HCT116 (cell line): Measurements from ENCODE around the gene GJC1. TPM values are rescaled to one million over a fixed set of nuclear protein-coding genes. Genes with fewer than 3 reads are reported as not detected.

Source experiments
- ATAC-seq: fragments of 200-7000 bp; cut with Tn5 transposase; 2 replicates; pipeline ENCODE4 v1.9.1; 2020; ENCODE audit warnings: mild to moderate bottlenecking, moderate library complexity
- BruUV-seq: library from RNA; stranded (reverse); fragments of 400-500 nt; replicated peaks from 2 replicates; lab custom pipeline; 2021; lab: Mats Ljungman, UMichigan
- CTCF ChIA-PET: fragments of 300-600 bp; sonication (Branson Sonifier 250); formaldehyde crosslinking; loops from one replicate; lab custom pipeline; 2021; ENCODE audit warnings: antibody characterized with exemption; lab: Charles Lee
- POLR2A ChIA-PET: fragments of 300-600, 350-600 bp; sonication (Branson Sonifier 250); formaldehyde crosslinking; loops from one replicate; lab custom pipeline; 2021; ENCODE audit warnings: antibody characterized with exemption; lab: Charles Lee
- RAD21 ChIA-PET, 2 experiments: fragments of 300-600 bp; sonication (Branson Sonifier 250); formaldehyde crosslinking; loops; one replicate each; lab custom pipeline; 2023; ENCODE audit warnings: low total read pairs in 2 of 2; ENCODE audit not compliant: uncharacterized antibody in 2 of 2, unreplicated experiment in 2 of 2, low non-redundant PET in 1 of 2; lab: Charles Lee
- DNase-seq: peaks from one replicate; pipeline ENCODE4 v3.0.0-alpha.2; 2010; ENCODE audit warnings: low read depth, low spot score
- H2AFZ ChIP-seq: fragments of 200-600 bp; shearing (Covaris generic), sonication (generic); 2 replicates; pipeline ENCODE4 v1.6.1; 2017; ENCODE audit warnings: low read depth, mixed run types, mixed read lengths, antibody characterized with exemption, low read length; ENCODE audit not compliant: poor library complexity, severe bottlenecking
- H3K27ac ChIP-seq: 2 replicates; pipeline ENCODE4 v1.5.1; 2012; ENCODE audit warnings: low read depth, low read length
- H3K27me3 ChIP-seq: fragments of 200-600 bp; sonication (generic); 2 replicates; pipeline ENCODE4 v1.6.1; 2016; ENCODE audit warnings: mixed run types, low read length, mixed read lengths; ENCODE audit not compliant: insufficient read depth
- H3K36me3 ChIP-seq, 2 experiments: fragments of 200-500 bp in 1 of 2; fragments of 200-600 bp in 1 of 2; sonication (Bioruptor generic) in 1 of 2; sonication (generic) in 1 of 2; 2 replicates each; pipeline versions ENCODE4 v1.5.1 to v1.6.1; 2014 to 2016; ENCODE audit warnings: low read length in 2 of 2, inconsistent platforms in 1 of 2, mixed read lengths in 1 of 2, mixed run types in 1 of 2; ENCODE audit not compliant: insufficient read depth in 2 of 2, control insufficient read depth in 1 of 2
- H3K4me1 ChIP-seq, 2 experiments: fragments of 200-600 bp in 1 of 2; sonication (generic) in 1 of 2; 2 replicates each; pipeline versions ENCODE4 v1.5.1 to v1.6.1; 2012 to 2017; ENCODE audit warnings: low read length in 2 of 2, inconsistent platforms in 1 of 2, mild to moderate bottlenecking in 1 of 2, mixed read lengths in 1 of 2, mixed run types in 1 of 2, moderate library complexity in 1 of 2; ENCODE audit not compliant: insufficient read depth in 2 of 2, control insufficient read depth in 1 of 2
- H3K4me2 ChIP-seq: fragments of 200-600 bp; sonication (generic); 2 replicates; pipeline ENCODE4 v1.6.1; 2017; ENCODE audit warnings: mixed run types, low read length, mixed read lengths
- H3K4me3 ChIP-seq, 2 experiments: fragments of 200-600 bp in 1 of 2; sonication (generic) in 1 of 2; replicated peaks in 1 of 2; 2 replicates each; pipeline ENCODE4 v1.5.1; 2011 to 2016; ENCODE audit warnings: low read length in 2 of 2, control low read depth in 1 of 2, low read depth in 1 of 2, mild to moderate bottlenecking in 1 of 2, mixed read lengths in 1 of 2, mixed run types in 1 of 2
- H3K79me2 ChIP-seq: fragments of 200-600 bp; sonication (generic); 2 replicates; pipeline ENCODE4 v1.6.1; 2017; ENCODE audit warnings: mild to moderate bottlenecking, mixed run types, low read length, moderate library complexity, mixed read lengths; ENCODE audit not compliant: insufficient read depth
- H3K9ac ChIP-seq: fragments of 200-600 bp; sonication (generic); 2 replicates; pipeline ENCODE4 v1.6.1; 2016; ENCODE audit warnings: low read length, mixed read lengths
- H3K9me2 ChIP-seq: fragments of 200-600 bp; sonication (generic), shearing (Covaris generic); 2 replicates; pipeline ENCODE4 v1.6.1; 2017; ENCODE audit warnings: mixed run types, mild to moderate bottlenecking, moderate library complexity; ENCODE audit not compliant: insufficient read depth
- H3K9me3 ChIP-seq, 2 experiments: fragments of 200-500 bp in 1 of 2; fragments of 200-600 bp in 1 of 2; sonication (Bioruptor generic) in 1 of 2; sonication (generic) in 1 of 2; 2 replicates each; pipeline ENCODE4 v1.6.1; 2014 to 2017; ENCODE audit warnings: low read length in 2 of 2, mixed read lengths in 2 of 2, inconsistent platforms in 1 of 2, low read depth in 1 of 2, mild to moderate bottlenecking in 1 of 2, mixed run types in 1 of 2, moderate library complexity in 1 of 2; ENCODE audit not compliant: control insufficient read depth in 1 of 2, insufficient read depth in 1 of 2
- H4K20me1 ChIP-seq: fragments of 200-600 bp; sonication (generic), shearing (Covaris generic); 2 replicates; pipeline ENCODE4 v1.6.1; 2017; ENCODE audit warnings: mixed run types, mild to moderate bottlenecking, moderate library complexity; ENCODE audit not compliant: insufficient read depth
- CBX3 ChIP-seq: IDR thresholded peaks from 2 replicates; pipeline ENCODE4 v1.6.1; 2012; ENCODE audit warnings: low read depth
- CEBPB ChIP-seq: IDR thresholded peaks from 2 replicates; pipeline ENCODE4 v1.6.1; 2012; ENCODE audit warnings: low read depth
- EGR1 ChIP-seq: IDR thresholded peaks from 2 replicates; pipeline ENCODE4 v1.6.1; 2012; ENCODE audit warnings: low read depth
- ELF1 ChIP-seq: IDR thresholded peaks from 2 replicates; pipeline ENCODE4 v1.6.1; 2012; ENCODE audit warnings: low read depth, borderline replicate concordance
- EZH2phosphoT487 ChIP-seq: fragments of 200-600 bp; IDR thresholded peaks from 2 replicates; pipeline ENCODE4 v1.6.1; 2018; ENCODE audit warnings: antibody characterized with exemption, borderline replicate concordance
- FOSL1 ChIP-seq: IDR thresholded peaks from 2 replicates; pipeline ENCODE4 v1.6.1; 2012; ENCODE audit warnings: low read depth
- JUND ChIP-seq: IDR thresholded peaks from 2 replicates; pipeline ENCODE4 v1.6.1; 2012
- POLR2A ChIP-seq: IDR thresholded peaks from 2 replicates; pipeline ENCODE4 v1.7.0; 2011; ENCODE audit warnings: borderline replicate concordance; ENCODE audit not compliant: insufficient read depth, insufficient read length; ENCODE audit errors: extremely low read depth
- RAD21 ChIP-seq: IDR thresholded peaks from 2 replicates; pipeline ENCODE4 v1.6.1; 2012; ENCODE audit warnings: low read depth, mild to moderate bottlenecking
- SP1 ChIP-seq: IDR thresholded peaks from 2 replicates; pipeline ENCODE4 v1.6.1; 2012; ENCODE audit warnings: low read depth
- SRF ChIP-seq: IDR thresholded peaks from 2 replicates; pipeline ENCODE4 v1.6.1; 2012; ENCODE audit warnings: low read depth
- TCF7L2 ChIP-seq: IDR thresholded peaks from 2 replicates; pipeline ENCODE4 v1.7.0; 2011; ENCODE audit warnings: borderline replicate concordance, inconsistent platforms; ENCODE audit not compliant: insufficient read depth, insufficient read length; ENCODE audit errors: extremely low read depth
- YY1 ChIP-seq: IDR thresholded peaks from 2 replicates; pipeline ENCODE4 v1.6.1; 2011; ENCODE audit warnings: low read length, low read depth, moderate library complexity, mild to moderate bottlenecking; ENCODE audit not compliant: insufficient replicate concordance; ENCODE audit errors: extremely low read depth
- ZFX ChIP-seq: fragments of 450-650 bp; IDR thresholded peaks from 2 replicates; pipeline ENCODE4 v1.6.1; 2017
- ZNF274 ChIP-seq: fragments of 200-500 bp; sonication (Bioruptor generic); IDR thresholded peaks from 2 replicates; pipeline ENCODE4 v1.6.1; 2014; ENCODE audit warnings: mild to moderate bottlenecking, low read depth, low read length, inconsistent platforms
- intact Hi-C: fragments of 100-400 bp; cut with micrococcal nuclease; formaldehyde crosslinking; loops from 2 replicates; pipeline ENCODE4 v1.10.0; 2022
- total RNA-seq: library from RNA; stranded (reverse); gene quantifications from one replicate; pipeline ENCODE4 v1.2.1, GENCODE V29; 2021; ENCODE audit not compliant: unreplicated experiment
- TF ChIP-seq, protein P1 (sequence below): IDR thresholded peaks from 2 replicates; pipeline ENCODE4 v1.6.1; 2012; ENCODE audit warnings: low read depth

GJC1 gene
- total RNA-seq, 1 experiment from 2014 or later, result 62.4 TPM

DNA sequence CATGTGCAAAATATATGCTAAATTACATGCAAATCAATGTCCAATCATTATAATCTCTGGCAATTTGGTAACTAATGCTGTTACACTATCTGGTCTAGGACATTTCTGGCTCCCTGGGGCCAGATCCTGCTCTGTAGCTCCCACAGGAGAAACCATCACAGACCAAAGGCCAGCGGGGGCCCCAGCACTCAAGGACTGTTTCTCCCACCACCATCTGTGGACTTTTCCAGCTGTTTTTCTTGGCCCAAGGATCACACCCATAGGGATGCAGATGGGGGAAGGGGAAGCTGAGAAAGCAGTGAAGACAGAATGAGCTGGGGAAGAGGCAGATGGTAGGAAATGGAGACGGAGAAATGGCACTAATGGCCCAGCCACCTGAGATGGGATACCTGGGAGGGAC is 17.5 kb upstream of the GJC1 start, which contains the start of gene HIGD1B:
HIGD1B (plus strand) TSS at position 298 of the 400 bp plus-strand sequence. CDS start 270 bp downstream, outside the sequence.
- Histone ChIP-seq H2AFZ (no peak within 1 kb of the TSS), H3K27ac (no peak within 1 kb of the TSS), H3K4me3 (no peak within 1 kb of the TSS), H3K9me2 (no peaks in the 10 kb centered on the region), H3K9me3 (no peaks in the 10 kb centered on the region), H3K9ac (no peak within 1 kb of the TSS), H4K20me1 (no peaks in the 10 kb centered on the region), H3K4me1 (peaks cover 5 to 6% of the 10 kb centered on the region in 2 experiments; a peak in 3 of 4 replicates), H3K4me2 (no peak within 1 kb of the TSS), H3K27me3 (no peaks in the 10 kb centered on the region), H3K36me3 (peaks cover 10 to 12% of the 10 kb centered on the region in 2 experiments; a peak in 3 of 4 replicates), H3K79me2 (no peaks in the 10 kb centered on the region)
- ChIA-PET CTCF (interaction anchor here (1.1 kb wide), 1 partner anchor 68 kb away, joined by 3 read pairs; no protein-coding TSS in a partner anchor), POLR2A (no interaction called here), RAD21 (no interaction called here)
- intact Hi-C loops, result no loop called here
- ATAC-seq (no peak), DNase-seq (no peak)
- BruUV-seq, result no TSS peak
- TF ChIP-seq, protein P1, sequence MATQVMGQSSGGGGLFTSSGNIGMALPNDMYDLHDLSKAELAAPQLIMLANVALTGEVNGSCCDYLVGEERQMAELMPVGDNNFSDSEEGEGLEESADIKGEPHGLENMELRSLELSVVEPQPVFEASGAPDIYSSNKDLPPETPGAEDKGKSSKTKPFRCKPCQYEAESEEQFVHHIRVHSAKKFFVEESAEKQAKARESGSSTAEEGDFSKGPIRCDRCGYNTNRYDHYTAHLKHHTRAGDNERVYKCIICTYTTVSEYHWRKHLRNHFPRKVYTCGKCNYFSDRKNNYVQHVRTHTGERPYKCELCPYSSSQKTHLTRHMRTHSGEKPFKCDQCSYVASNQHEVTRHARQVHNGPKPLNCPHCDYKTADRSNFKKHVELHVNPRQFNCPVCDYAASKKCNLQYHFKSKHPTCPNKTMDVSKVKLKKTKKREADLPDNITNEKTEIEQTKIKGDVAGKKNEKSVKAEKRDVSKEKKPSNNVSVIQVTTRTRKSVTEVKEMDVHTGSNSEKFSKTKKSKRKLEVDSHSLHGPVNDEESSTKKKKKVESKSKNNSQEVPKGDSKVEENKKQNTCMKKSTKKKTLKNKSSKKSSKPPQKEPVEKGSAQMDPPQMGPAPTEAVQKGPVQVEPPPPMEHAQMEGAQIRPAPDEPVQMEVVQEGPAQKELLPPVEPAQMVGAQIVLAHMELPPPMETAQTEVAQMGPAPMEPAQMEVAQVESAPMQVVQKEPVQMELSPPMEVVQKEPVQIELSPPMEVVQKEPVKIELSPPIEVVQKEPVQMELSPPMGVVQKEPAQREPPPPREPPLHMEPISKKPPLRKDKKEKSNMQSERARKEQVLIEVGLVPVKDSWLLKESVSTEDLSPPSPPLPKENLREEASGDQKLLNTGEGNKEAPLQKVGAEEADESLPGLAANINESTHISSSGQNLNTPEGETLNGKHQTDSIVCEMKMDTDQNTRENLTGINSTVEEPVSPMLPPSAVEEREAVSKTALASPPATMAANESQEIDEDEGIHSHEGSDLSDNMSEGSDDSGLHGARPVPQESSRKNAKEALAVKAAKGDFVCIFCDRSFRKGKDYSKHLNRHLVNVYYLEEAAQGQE, result no peak
- TF ChIP-seq SP1 (no peak), YY1 (no peak), ZFX (no peak)

DNA sequence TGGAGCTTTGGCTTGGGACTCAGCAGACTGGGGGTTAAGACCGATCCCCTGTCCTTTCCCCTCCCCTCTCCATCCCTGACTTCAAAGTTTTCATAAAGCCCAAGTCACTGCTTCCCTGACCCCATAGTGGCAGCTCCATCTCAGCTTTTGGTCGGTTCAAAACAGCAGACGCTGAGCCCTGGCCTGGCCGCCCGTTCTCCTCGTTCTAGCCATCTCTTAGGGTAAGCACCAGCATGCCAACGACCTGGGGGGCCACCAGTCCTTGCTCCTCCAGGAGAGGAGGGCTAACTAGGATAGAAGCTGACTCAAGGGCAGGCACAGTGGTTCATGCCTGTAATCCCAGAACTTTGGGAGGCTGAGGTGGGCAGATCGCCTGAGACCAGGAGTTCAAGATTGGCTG is 16.1 kb upstream of the GJC1 start:
- Histone ChIP-seq H3K4me2 (no peak overlapping the region), H3K9me2 (no peaks in the 10 kb centered on the region), H3K4me3 (no peak overlapping the region), H3K9ac (no peak overlapping the region), H3K36me3 (peaks cover 2 to 6% of the 10 kb centered on the region in 2 experiments; a peak in 3 of 4 replicates), H3K4me1 (peaks cover 7% of the 10 kb centered on the region in 2 experiments; a peak in 3 of 4 replicates), H3K27me3 (no peaks in the 10 kb centered on the region), H3K27ac (no peak overlapping the region), H3K79me2 (no peaks in the 10 kb centered on the region), H4K20me1 (no peaks in the 10 kb centered on the region), H2AFZ (no peak overlapping the region), H3K9me3 (no peaks in the 10 kb centered on the region)
- no TSS peak for BruUV-seq
- RAD21 ChIA-PET, result no interaction called here
- intact Hi-C loops, result no loop called here
- DNase-seq (no peak), ATAC-seq (no peak)
- CTCF ChIA-PET, result interaction anchor here (2.9 kb wide), 1 partner anchor 67 kb away, joined by 12 read pairs; no protein-coding TSS in a partner anchor
- POLR2A ChIA-PET, result interaction anchor here (0.6 kb wide), 1 partner anchor 9 kb away, joined by 3 read pairs; no protein-coding TSS in a partner anchor
- TF ChIP-seq SP1, result no peak
- no peak for TF ChIP-seq ZFX
- no peak for TF ChIP-seq SRF
- TF ChIP-seq POLR2A, result no peak
- no peak for TF ChIP-seq JUND
- TF ChIP-seq EGR1, result no peak
- TF ChIP-seq ZNF274, result no peak
- TF ChIP-seq EZH2phosphoT487, result no peak
- no peak for TF ChIP-seq ELF1
- no peak for TF ChIP-seq CBX3
- no peak for TF ChIP-seq CEBPB
- no peak for TF ChIP-seq TCF7L2
- TF ChIP-seq FOSL1, result no peak
- no peak for TF ChIP-seq RAD21
- no peak for TF ChIP-seq YY1
